Left ventricle myocardium inferior (tissue), 1 donor: Measurements from ENCODE around the gene FRMD4A. TPM values are rescaled to one million over a fixed set of nuclear protein-coding genes. Genes with fewer than 3 reads are reported as not detected.

Experiments used
- DNase-seq: peaks from one replicate; pipeline ENCODE4 v3.0.0-alpha.2; 2020
- H3K27ac ChIP-seq: fragments of 200-600 bp; replicated peaks from 2 replicates; pipeline ENCODE4 v1.8.0; 2021
- H3K27me3 ChIP-seq: fragments of 200-600 bp; 2 replicates; pipeline ENCODE4 v1.8.0; 2021; ENCODE audit warnings: low read depth
- H3K36me3 ChIP-seq: fragments of 200-600 bp; 2 replicates; pipeline ENCODE4 v1.8.0; 2021
- H3K4me1 ChIP-seq: fragments of 200-600 bp; 2 replicates; pipeline ENCODE4 v1.8.0; 2021
- H3K4me3 ChIP-seq: fragments of 200-600 bp; 2 replicates; pipeline ENCODE4 v1.8.0; 2021; ENCODE audit warnings: mild to moderate bottlenecking, moderate library complexity
- H3K9me3 ChIP-seq: fragments of 200-600 bp; replicated peaks from 2 replicates; pipeline ENCODE4 v1.8.0; 2021
- CTCF ChIP-seq: fragments of 200-600 bp; IDR thresholded peaks from 2 replicates; pipeline ENCODE4 v1.8.0; 2021; ENCODE audit warnings: antibody characterized with exemption, mild to moderate bottlenecking, borderline replicate concordance
- intact Hi-C: fragments of 100-400 bp; cut with micrococcal nuclease; formaldehyde crosslinking; loops from one replicate; pipeline ENCODE4 v1.11.0; 2022
- total RNA-seq: library from RNA; stranded (reverse); fragmentation: NEBNext Ultra II Directional; extraction: Animal tissue kit (Norgen Biotek cat#: 25700); gene quantifications from one replicate; pipeline ENCODE4 v1.2.1, GENCODE V29; 2021
- donor health status: DM: no; HTN: yes; CAD: no; lungs with severe emphysema.

The FRMD4A gene
- total RNA-seq, 1 donor from 2014 or later: 26.1 TPM

- Histone ChIP-seq H3K36me3 (no peaks in the 10 kb centered on the region), H3K9me3 (peaks cover 5% of the 10 kb centered on the region), H3K27me3 (no peaks in the 10 kb centered on the region), H3K4me1 (peaks cover 66% of the 10 kb centered on the region), H3K27ac (peak overlapping the region; percentile 79), H3K4me3 (peak overlapping the region; percentile 11)
- peak; percentile 19 for TF ChIP-seq CTCF
- peak; percentile 38 for DNase-seq
- intact Hi-C loops: no loop called here
These were observed 509.8 kb downstream of the FRMD4A start for GRCh38 chr10:13820964-13821337.

GRCh38 chr10:13820119-13820963 is 510.4 kb downstream of the FRMD4A start:
- intact Hi-C loops: no loop called here
- Histone ChIP-seq H3K4me3 (peak overlapping the region; percentile 11), H3K27me3 (no peaks in the 10 kb centered on the region), H3K4me1 (peaks cover 66% of the 10 kb centered on the region), H3K9me3 (peaks cover 7% of the 10 kb centered on the region), H3K36me3 (no peaks in the 10 kb centered on the region), H3K27ac (peak overlapping the region; percentile 79)
- TF ChIP-seq CTCF: no peak
- DNase-seq: no peak

- intact Hi-C loops: no loop called here
- no peak for TF ChIP-seq CTCF
These were observed 514.4 kb downstream of the FRMD4A start for GRCh38 chr10:13816195-13816925.

GRCh38 chr10:13815756-13816155 is 515.0 kb downstream of the FRMD4A start:
- H3K4me3 ChIP-seq: no peak overlapping the region
- intact Hi-C loops: no loop called here
- TF ChIP-seq CTCF: no peak

More at GRCh38 chr10:13816195-13816925, 514.4 kb downstream of the FRMD4A start:
- H3K36me3 ChIP-seq: no peaks in the 10 kb centered on the region
- H3K4me3 ChIP-seq: no peak overlapping the region
- H3K27me3 ChIP-seq: no peaks in the 10 kb centered on the region
- peaks cover 58% of the 10 kb centered on the region for H3K4me1 ChIP-seq
- H3K27ac ChIP-seq: peak overlapping the region; percentile 65
- DNase-seq: peak; percentile 78
- peaks cover 7% of the 10 kb centered on the region for H3K9me3 ChIP-seq

GRCh38 chr10:13813550-13813949 is 517.2 kb downstream of the FRMD4A start:
- H3K4me3 ChIP-seq: no peak overlapping the region
- H3K9me3 ChIP-seq: peaks cover 7% of the 10 kb centered on the region
- DNase-seq: no peak
- TF ChIP-seq CTCF: no peak
- intact Hi-C loops: no loop called here
- H3K36me3 ChIP-seq: no peaks in the 10 kb centered on the region
- H3K4me1 ChIP-seq: peaks cover 61% of the 10 kb centered on the region
- H3K27me3 ChIP-seq: no peaks in the 10 kb centered on the region
- no peak overlapping the region for H3K27ac ChIP-seq

More at GRCh38 chr10:13815756-13816155, 515.0 kb downstream of the FRMD4A start:
- Histone ChIP-seq H3K27ac (peak overlapping the region; percentile 65), H3K4me1 (peaks cover 58% of the 10 kb centered on the region), H3K27me3 (no peaks in the 10 kb centered on the region), H3K9me3 (peaks cover 7% of the 10 kb centered on the region), H3K36me3 (no peaks in the 10 kb centered on the region)
- DNase-seq: no peak
